A549 (cell line): ENCODE data around the gene ANKRD55. TPM values are rescaled to one million over a fixed set of nuclear protein-coding genes. Genes with fewer than 3 reads are reported as not detected.

Source experiments
- ATAC-seq, 2 experiments: fragments of 200-7000 bp in 1 of 2; fragments of >200 bp in 1 of 2; cut with Nextera tagmentation in 1 of 2; cut with Tn5 transposase in 1 of 2; 3 replicates each; pipeline versions ENCODE4 v1.8.0 to v1.9.1; 2018 to 2020; ENCODE audit warnings: mild to moderate bottlenecking in 1 of 2, moderate library complexity in 1 of 2
- CTCF ChIA-PET: fragments of 300-600 bp; sonication (Branson Sonifier 250); formaldehyde crosslinking; extraction: SDS; loops from one replicate; lab custom pipeline; 2021; ENCODE audit warnings: antibody characterized with exemption, inconsistent platforms; lab: Yijun Ruan, JAX
- POLR2A ChIA-PET: fragments of 350-600 bp; formaldehyde crosslinking; extraction: SDS; loops from one replicate; lab custom pipeline; 2021; ENCODE audit warnings: antibody characterized with exemption, inconsistent platforms; lab: Yijun Ruan, JAX
- DNase-seq, 2 experiments: peaks; one replicate each; pipeline versions ENCODE4 v3.0.0 to v3.0.0-alpha.2; 2011 to 2016; ENCODE audit warnings: low read depth in 1 of 2, low spot score in 1 of 2
- FAIRE-seq: peaks from 2 replicates; lab custom pipeline; 2011; peaks lifted over from hg19 to GRCh38; lab: Jason Lieb, UNC
- H3K27ac ChIP-seq, 2 experiments: fragments of >200 bp; sonication (Bioruptor Twin); formaldehyde crosslinking; 3 replicates each; pipeline ENCODE4 v1.5.1; 2016 to 2017
- H3K4me1 ChIP-seq: fragments of >200 bp; sonication (Bioruptor Twin); formaldehyde crosslinking; 3 replicates; pipeline ENCODE4 v1.6.1; 2016
- H3K4me2 ChIP-seq: fragments of >200 bp; sonication (Bioruptor Twin); formaldehyde crosslinking; 3 replicates; pipeline ENCODE4 v1.6.1; 2016
- H3K4me3 ChIP-seq: fragments of >200 bp; sonication (Bioruptor Twin); formaldehyde crosslinking; 3 replicates; pipeline ENCODE4 v1.5.1; 2016
- H3K9me3 ChIP-seq: fragments of >200 bp; sonication (Bioruptor Twin); formaldehyde crosslinking; 3 replicates; pipeline ENCODE4 v1.6.1; 2016
- ATOH8 ChIP-seq: fragments of 250-450 bp; sonication (Bioruptor Pico); IDR thresholded peaks from 2 replicates; pipeline ENCODE4 v1.5.0; 2020; ENCODE audit warnings: low read depth, mild to moderate bottlenecking, moderate library complexity
- CTCF ChIP-seq: fragments of >200 bp; sonication (Bioruptor Twin); formaldehyde crosslinking; IDR thresholded peaks from 3 replicates; pipeline ENCODE4 v1.5.1; 2016
- EHF ChIP-seq: fragments of 250-450 bp; sonication (Bioruptor Pico); IDR thresholded peaks from 2 replicates; pipeline ENCODE4 v1.5.0; 2020; ENCODE audit warnings: mild to moderate bottlenecking
- EHMT2 ChIP-seq: fragments of 200-600 bp; sonication (generic); IDR thresholded peaks from 2 replicates; pipeline ENCODE4 v1.6.1; 2016; ENCODE audit warnings: antibody characterized with exemption, low read depth, mild to moderate bottlenecking, moderate library complexity
- FOSL2 ChIP-seq, 2 experiments: fragments of 450-650 bp in 1 of 2; fragments of >200 bp in 1 of 2; sonication (Bioruptor Twin) in 1 of 2; formaldehyde crosslinking; IDR thresholded peaks; 2 replicates each; pipeline versions ENCODE4 v1.5.0 to v1.6.1; 2016 to 2020; ENCODE audit warnings: mild to moderate bottlenecking in 1 of 2, moderate library complexity in 1 of 2
- HDAC2 ChIP-seq: fragments of 200-600 bp; sonication (generic); IDR thresholded peaks from 2 replicates; pipeline ENCODE4 v1.6.1; 2016
- HES2 ChIP-seq: fragments of >200 bp; sonication (Bioruptor Twin); formaldehyde crosslinking; IDR thresholded peaks from 2 replicates; pipeline ENCODE4 v1.6.1; 2016
- HEYL ChIP-seq: fragments of 250-450 bp; sonication (Bioruptor Pico); IDR thresholded peaks from 2 replicates; pipeline ENCODE4 v1.8.0; 2021; ENCODE audit warnings: mild to moderate bottlenecking, moderate library complexity
- HOXA7 ChIP-seq: fragments of 250-450 bp; sonication (Bioruptor Pico); IDR thresholded peaks from 2 replicates; pipeline ENCODE4 v1.5.0; 2020; ENCODE audit warnings: mild to moderate bottlenecking, moderate library complexity
- HOXB5 ChIP-seq: fragments of 250-450 bp; sonication (Bioruptor Pico); IDR thresholded peaks from 2 replicates; pipeline ENCODE4 v1.5.0; 2020; ENCODE audit warnings: mild to moderate bottlenecking, moderate library complexity
- KDM1A ChIP-seq: fragments of 200-600 bp; sonication (generic); IDR thresholded peaks from 2 replicates; pipeline ENCODE4 v1.6.1; 2016; ENCODE audit warnings: low read depth, mild to moderate bottlenecking
- MAX ChIP-seq: IDR thresholded peaks from 2 replicates; pipeline ENCODE4 v1.6.1; 2012
- MAZ ChIP-seq: fragments of 150-350 bp; IDR thresholded peaks from 2 replicates; pipeline ENCODE4 v1.6.1; 2014; ENCODE audit warnings: antibody characterized with exemption, low read depth, low read length, borderline replicate concordance
- MYC ChIP-seq: IDR thresholded peaks from 2 replicates; pipeline ENCODE4 v1.6.1; 2012; ENCODE audit warnings: mild to moderate bottlenecking, inconsistent platforms, low read length, improper control_type of control experiment, borderline replicate concordance
- RCOR1 ChIP-seq: fragments of 150-350 bp; IDR thresholded peaks from 2 replicates; pipeline ENCODE4 v1.6.1; 2014; ENCODE audit warnings: antibody characterized with exemption, low read length, low read depth
- RFX5 ChIP-seq: fragments of 450-650 bp; IDR thresholded peaks from 2 replicates; pipeline ENCODE4 v1.7.1; 2014; ENCODE audit warnings: antibody characterized with exemption, mild to moderate bottlenecking, moderate library complexity
- TP53 ChIP-seq: fragments of 250-450 bp; sonication (Bioruptor Pico); IDR thresholded peaks from 2 replicates; pipeline ENCODE4 v1.5.0; 2021; ENCODE audit warnings: mild to moderate bottlenecking, moderate library complexity
- ZFP36 ChIP-seq: fragments of 450-650 bp; IDR thresholded peaks from 2 replicates; pipeline ENCODE4 v1.6.1; 2014; ENCODE audit warnings: borderline replicate concordance; ENCODE audit not compliant: partially characterized antibody
- WGBS: methylation state at CpG from one replicate; pipeline ENCODE4 v1.1.6; 2017; ENCODE audit errors: missing lambda C conversion rate; 5-methylcytosine and 5-hydroxymethylcytosine counted together
- polyA plus RNA-seq, 4 experiments: library from polyadenylated mRNA; depleted of rRNA in 3 of 4; stranded (reverse); fragments of >200 nt; fragmentation: RNase III in 1 of 4; extraction: RNeasy Plus Mini Kit Qiagen cat#74134 plus additional on column Dnase treatment in 1 of 4; gene quantifications; 2 replicates in 3 of 4; 3 replicates in 1 of 4; pipeline ENCODE4 v1.2.3, GENCODE V29; 2011 to 2017
- TF ChIP-seq, protein P1 (sequence below): fragments of 250-450 bp; sonication (Bioruptor Pico); IDR thresholded peaks from 2 replicates; pipeline ENCODE4 v1.5.0; 2021; ENCODE audit warnings: mild to moderate bottlenecking, moderate library complexity, borderline replicate concordance
- TF ChIP-seq, protein P2 (sequence below): IDR thresholded peaks from 2 replicates; pipeline ENCODE4 v1.6.1; 2012; ENCODE audit warnings: low read depth, borderline replicate concordance

The ANKRD55 gene
- polyA plus RNA-seq, 2 of the 4 experiments (the other 2 are of a cell fraction), result 0.10 to 0.30 TPM

DNA sequence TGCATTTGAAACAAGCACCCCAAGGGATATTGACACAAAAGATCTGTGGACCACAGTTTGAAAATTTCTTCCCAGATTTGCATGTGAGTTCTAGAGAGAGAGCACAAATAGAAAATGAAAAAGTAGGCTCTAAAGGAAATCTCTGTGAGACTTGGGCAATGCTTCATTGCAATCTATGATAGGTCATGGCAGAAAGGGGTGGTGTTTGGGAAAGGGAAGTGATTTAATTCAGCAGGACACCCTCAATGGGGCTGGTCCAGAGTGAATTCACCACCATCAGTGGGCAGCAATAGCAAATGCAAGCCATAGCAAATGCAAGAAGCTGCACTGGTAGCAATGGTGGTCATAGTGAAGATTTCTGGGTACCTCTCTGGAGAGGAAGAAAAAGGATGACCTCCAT is 58.1 kb downstream of the ANKRD55 start:
- DNase-seq, result no peak
- ATAC-seq, result peak in 1 of 2 experiments; percentile 36; a peak in 1 of 6 replicates
- TF ChIP-seq MYC (no peak), ATOH8 (no peak), EHMT2 (no peak)
- Histone ChIP-seq H3K4me2 (peak overlapping the region; percentile 37), H3K27ac (peak overlapping the region in 1 of 2 experiments; percentile 62; a peak in 3 of 6 replicates), H3K4me1 (peaks cover 23% of the 10 kb centered on the region), H3K9me3 (no peaks in the 10 kb centered on the region), H3K4me3 (no peak overlapping the region)
- ChIA-PET POLR2A (no interaction called here), CTCF (interaction anchor here (1.3 to 1.4 kb wide), 2 partner anchors 11 to 103 kb away, joined by 4 to 5 read pairs; no protein-coding TSS in a partner anchor)
- FAIRE-seq, result no peak

GRCh38 chr5:56172241-56172640 is 60.9 kb downstream of the ANKRD55 start:
- Histone ChIP-seq H3K4me2 (peak overlapping the region; percentile 12), H3K4me1 (peaks cover 46% of the 10 kb centered on the region), H3K4me3 (no peak overlapping the region), H3K9me3 (no peaks in the 10 kb centered on the region), H3K27ac (peak overlapping the region in 1 of 2 experiments; percentile 31; a peak in 3 of 6 replicates)
- no peak for FAIRE-seq
- TF ChIP-seq FOSL2 (IDR thresholded peaks at IDR 0.05) (no peak), FOSL2 (CRISPR knock-in tag; IDR thresholded peaks at IDR 0.05) (no peak), KDM1A (no peak), HOXB5 (CRISPR knock-in tag) (no peak), MAX (no peak), HDAC2 (no peak), MAZ (no peak), RCOR1 (no peak), EHF (CRISPR knock-in tag) (no peak), ZFP36 (no peak), EHMT2 (no peak), HOXA7 (CRISPR knock-in tag) (no peak), MYC (no peak), CTCF (no peak), HES2 (no peak), HEYL (no peak), TP53 (CRISPR knock-in tag) (no peak), RFX5 (no peak)
- TF ChIP-seq, protein P1, sequence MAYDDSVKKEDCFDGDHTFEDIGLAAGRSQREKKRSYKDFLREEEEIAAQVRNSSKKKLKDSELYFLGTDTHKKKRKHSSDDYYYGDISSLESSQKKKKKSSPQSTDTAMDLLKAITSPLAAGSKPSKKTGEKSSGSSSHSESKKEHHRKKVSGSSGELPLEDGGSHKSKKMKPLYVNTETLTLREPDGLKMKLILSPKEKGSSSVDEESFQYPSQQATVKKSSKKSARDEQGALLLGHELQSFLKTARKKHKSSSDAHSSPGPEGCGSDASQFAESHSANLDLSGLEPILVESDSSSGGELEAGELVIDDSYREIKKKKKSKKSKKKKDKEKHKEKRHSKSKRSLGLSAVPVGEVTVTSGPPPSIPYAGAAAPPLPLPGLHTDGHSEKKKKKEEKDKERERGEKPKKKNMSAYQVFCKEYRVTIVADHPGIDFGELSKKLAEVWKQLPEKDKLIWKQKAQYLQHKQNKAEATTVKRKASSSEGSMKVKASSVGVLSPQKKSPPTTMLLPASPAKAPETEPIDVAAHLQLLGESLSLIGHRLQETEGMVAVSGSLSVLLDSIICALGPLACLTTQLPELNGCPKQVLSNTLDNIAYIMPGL (CRISPR knock-in tag), result no peak
- TF ChIP-seq, protein P2, sequence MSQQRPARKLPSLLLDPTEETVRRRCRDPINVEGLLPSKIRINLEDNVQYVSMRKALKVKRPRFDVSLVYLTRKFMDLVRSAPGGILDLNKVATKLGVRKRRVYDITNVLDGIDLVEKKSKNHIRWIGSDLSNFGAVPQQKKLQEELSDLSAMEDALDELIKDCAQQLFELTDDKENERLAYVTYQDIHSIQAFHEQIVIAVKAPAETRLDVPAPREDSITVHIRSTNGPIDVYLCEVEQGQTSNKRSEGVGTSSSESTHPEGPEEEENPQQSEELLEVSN, result no peak
- ChIA-PET CTCF (no interaction called here), POLR2A (no interaction called here)
- no peak for DNase-seq
- ATAC-seq, result no peak
- WGBS, result 20% methylated on average over 1 of the region's 1 CpG
